Measurements from ENCODE around the gene SYPL2. TPM values are rescaled to one million over a fixed set of nuclear protein-coding genes. Genes with fewer than 3 reads are reported as not detected.

SYPL2 gene
- total RNA-seq, 1 experiment from 2014 or later, result 1.3 TPM

GRCh38 chr1:109501644-109502363 is 35.5 kb downstream of the SYPL2 start:
- Histone ChIP-seq H4K20me1 (ENCODE audit: insufficient read depth) (no peaks in the 10 kb centered on the region), H3K79me2 (ENCODE audit: insufficient read depth, low read length) (no peaks in the 10 kb centered on the region), H3K27me3 (ENCODE audit: insufficient read depth, low read length) (no peaks in the 10 kb centered on the region), H2AFZ (ENCODE audit: low read depth, low read length, poor library complexity, severe bottlenecking) (no peak overlapping the region), H3K4me2 (ENCODE audit: low read length) (no peak overlapping the region), H3K9ac (ENCODE audit: low read length) (no peak overlapping the region), H3K27ac (ENCODE audit: low read depth, low read length) (no peak overlapping the region), H3K36me3 (ENCODE audit: control insufficient read depth in 1 of 2, insufficient read depth in 2 of 2, low read length in 2 of 2) (peaks cover 0 to 4% of the 10 kb centered on the region in 2 experiments; a peak in 1 of 4 replicates), H3K9me3 (ENCODE audit: control insufficient read depth in 1 of 2, insufficient read depth in 1 of 2, low read depth in 1 of 2, low read length in 2 of 2) (no peaks in the 10 kb centered on the region), H3K4me3 (replicated peaks in 1 of 2; ENCODE audit: low read depth in 1 of 2, low read length in 2 of 2) (no peak overlapping the region), H3K9me2 (ENCODE audit: insufficient read depth) (no peaks in the 10 kb centered on the region; the same call in 1 of the 2 replicates), H3K4me1 (ENCODE audit: control insufficient read depth in 1 of 2, insufficient read depth in 2 of 2, low read length in 2 of 2) (peaks cover 0 to 3% of the 10 kb centered on the region in 2 experiments; a peak in 1 of 4 replicates)
- intact Hi-C loops (cut with micrococcal nuclease), result no loop called here
- no peak for TF ChIP-seq EZH2phosphoT487 (IDR thresholded peaks at IDR 0.05; ENCODE audit: borderline replicate concordance)
- TF ChIP-seq ZFX (IDR thresholded peaks at IDR 0.05), result no peak
- no peak for TF ChIP-seq TCF7L2 (IDR thresholded peaks at IDR 0.05; ENCODE audit: borderline replicate concordance, extremely low read depth, insufficient read depth, insufficient read length)
- TF ChIP-seq, protein P1, sequence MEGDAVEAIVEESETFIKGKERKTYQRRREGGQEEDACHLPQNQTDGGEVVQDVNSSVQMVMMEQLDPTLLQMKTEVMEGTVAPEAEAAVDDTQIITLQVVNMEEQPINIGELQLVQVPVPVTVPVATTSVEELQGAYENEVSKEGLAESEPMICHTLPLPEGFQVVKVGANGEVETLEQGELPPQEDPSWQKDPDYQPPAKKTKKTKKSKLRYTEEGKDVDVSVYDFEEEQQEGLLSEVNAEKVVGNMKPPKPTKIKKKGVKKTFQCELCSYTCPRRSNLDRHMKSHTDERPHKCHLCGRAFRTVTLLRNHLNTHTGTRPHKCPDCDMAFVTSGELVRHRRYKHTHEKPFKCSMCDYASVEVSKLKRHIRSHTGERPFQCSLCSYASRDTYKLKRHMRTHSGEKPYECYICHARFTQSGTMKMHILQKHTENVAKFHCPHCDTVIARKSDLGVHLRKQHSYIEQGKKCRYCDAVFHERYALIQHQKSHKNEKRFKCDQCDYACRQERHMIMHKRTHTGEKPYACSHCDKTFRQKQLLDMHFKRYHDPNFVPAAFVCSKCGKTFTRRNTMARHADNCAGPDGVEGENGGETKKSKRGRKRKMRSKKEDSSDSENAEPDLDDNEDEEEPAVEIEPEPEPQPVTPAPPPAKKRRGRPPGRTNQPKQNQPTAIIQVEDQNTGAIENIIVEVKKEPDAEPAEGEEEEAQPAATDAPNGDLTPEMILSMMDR (IDR thresholded peaks at IDR 0.05 in 2 of 3, conservative IDR thresholded peaks at IDR 0.05 in 1 of 3; ENCODE audit: borderline replicate concordance in 1 of 3, insufficient read depth in 1 of 3, low read depth in 2 of 3, low read length in 2 of 3), result no peak
- no peak for TF ChIP-seq EGR1 (IDR thresholded peaks at IDR 0.05; ENCODE audit: low read depth)
- TF ChIP-seq, protein P2, sequence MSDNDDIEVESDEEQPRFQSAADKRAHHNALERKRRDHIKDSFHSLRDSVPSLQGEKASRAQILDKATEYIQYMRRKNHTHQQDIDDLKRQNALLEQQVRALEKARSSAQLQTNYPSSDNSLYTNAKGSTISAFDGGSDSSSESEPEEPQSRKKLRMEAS (IDR thresholded peaks at IDR 0.05), result no peak
- no peak for TF ChIP-seq SP1 (IDR thresholded peaks at IDR 0.05; ENCODE audit: low read depth)
- CTCF ChIA-PET, result interaction anchor here (2.1 to 2.3 kb wide), 2 partner anchors 8 to 31 kb away, joined by 6 to 8 read pairs; partner anchors contain the start of gene CYB561D1
- no peak for ATAC-seq
- RAD21 ChIA-PET (ENCODE audit: low non-redundant PET in 1 of 2, low total read pairs in 2 of 2, uncharacterized antibody in 2 of 2, unreplicated experiment in 2 of 2), result no interaction called here
- POLR2A ChIA-PET, result no interaction called here
- no TSS peak for BruUV-seq (replicated peaks)
- no peak for DNase-seq (ENCODE audit: low read depth, low spot score)
